ENCODE data around the gene FTL.

FTL gene

DNA sequence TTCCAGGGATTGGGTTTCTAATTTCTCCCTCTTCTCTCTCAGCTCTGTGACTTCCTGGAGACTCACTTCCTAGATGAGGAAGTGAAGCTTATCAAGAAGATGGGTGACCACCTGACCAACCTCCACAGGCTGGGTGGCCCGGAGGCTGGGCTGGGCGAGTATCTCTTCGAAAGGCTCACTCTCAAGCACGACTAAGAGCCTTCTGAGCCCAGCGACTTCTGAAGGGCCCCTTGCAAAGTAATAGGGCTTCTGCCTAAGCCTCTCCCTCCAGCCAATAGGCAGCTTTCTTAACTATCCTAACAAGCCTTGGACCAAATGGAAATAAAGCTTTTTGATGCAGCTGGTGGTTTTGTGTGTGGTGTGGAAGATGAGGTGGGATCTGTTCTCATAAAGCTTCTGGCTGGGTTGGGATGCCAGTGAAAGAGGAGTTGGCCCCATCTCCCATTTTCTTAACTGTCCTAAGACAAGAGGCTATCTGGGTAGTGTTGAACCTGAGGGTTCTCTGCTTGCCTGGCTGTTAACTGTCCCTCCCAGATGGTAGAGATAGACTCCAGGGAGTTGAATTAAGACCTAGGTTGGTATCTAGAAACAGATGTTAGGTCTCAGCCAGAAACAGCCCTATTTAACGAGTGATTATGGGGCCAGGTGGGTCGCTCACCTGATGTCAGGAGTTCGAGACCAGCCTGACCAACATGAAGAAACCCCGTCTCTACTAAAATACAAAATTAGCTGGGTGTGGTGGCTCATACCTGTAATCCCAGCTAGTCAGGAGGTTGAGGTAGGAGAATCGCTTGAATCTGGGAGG lies 1.6 kb downstream of the FTL start:
- peak; percentile 24 for DNase-seq

DNA sequence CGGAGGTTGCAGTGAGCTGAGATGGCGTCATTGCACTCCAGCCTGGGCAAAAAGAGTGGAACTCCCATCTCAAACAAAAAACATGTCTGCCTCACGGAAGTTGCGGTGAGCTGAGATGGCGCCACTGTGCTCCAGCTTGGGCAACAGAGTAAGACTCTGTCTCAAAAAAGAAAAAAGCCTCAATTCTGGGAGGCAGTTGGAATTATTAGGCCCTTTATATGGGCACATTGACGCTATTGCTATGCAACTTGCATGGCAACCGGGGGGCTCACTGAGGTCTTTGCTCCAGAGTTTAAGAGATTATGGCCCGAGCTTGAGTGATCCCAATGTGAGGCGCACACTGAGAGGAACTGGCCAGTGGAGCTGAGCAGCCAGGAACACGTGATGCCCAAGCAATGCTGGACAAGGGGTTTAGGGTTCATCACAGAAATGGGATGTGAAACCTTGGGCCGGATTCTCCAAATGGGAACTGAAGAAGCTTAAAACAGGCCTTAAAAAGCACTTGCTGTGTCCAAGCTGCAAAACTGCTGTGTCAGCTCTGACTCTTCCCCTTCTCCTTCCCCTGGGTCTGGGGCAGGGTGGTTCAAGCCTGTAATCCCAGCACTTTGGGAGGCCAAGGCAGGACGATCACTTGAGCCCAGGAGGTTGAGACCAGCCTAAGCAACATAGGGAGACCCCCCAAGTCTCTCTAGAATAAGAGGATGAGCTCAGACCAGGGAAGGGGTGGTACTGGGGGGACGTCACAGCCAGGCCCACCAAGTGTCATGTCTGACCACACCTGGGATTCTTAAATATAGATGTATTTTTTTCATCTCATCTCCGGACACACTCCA lies 2.5 kb downstream of the FTL start:
- peak; percentile 77 for DNase-seq

DNA sequence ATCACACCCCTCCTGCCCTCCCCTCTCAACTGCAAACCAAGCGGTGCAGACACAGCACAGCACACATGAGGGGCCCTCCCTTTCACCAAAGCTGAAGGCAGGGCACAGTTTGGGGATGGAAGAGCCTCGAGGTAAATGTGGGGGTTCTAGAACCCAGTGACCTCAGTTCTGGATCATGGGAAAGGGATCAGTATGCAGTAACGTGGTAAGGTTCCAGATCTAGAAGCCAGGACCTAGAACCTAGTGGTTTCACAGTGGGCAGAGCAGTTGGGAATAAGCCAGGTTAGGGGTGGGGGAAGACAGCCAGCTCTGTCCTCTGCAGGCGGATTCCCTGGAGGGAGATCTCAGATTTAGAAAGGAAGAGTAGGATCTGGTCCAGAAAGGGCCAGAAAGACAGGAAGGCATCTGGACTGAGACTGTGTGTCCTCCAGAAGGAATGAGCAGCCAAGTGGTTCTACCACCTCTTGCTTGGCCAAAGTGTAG lies 3.1 kb downstream of the FTL start:
- DNase-seq = no peak

DNA sequence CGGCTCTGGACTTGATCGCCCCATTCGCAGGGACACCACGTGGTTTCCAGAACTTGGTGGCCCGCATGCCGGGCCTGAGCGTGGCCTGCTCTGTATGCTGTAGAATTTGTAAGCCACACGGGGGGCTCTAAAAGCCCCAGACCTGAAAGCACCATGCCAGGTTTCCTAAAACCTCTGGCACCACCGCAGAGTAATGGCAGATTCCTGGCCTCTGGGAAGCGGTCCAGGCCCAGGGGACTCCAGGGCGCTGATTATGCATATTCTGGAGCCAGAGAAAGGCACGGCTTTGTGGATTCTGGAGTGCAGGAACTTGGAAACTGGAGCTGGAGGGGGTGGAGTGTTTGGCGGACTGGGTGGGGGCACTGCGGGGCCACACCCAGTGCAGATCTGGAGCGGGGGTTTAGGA lies 3.7 kb downstream of the FTL start:
- DNase-seq = no peak

DNA sequence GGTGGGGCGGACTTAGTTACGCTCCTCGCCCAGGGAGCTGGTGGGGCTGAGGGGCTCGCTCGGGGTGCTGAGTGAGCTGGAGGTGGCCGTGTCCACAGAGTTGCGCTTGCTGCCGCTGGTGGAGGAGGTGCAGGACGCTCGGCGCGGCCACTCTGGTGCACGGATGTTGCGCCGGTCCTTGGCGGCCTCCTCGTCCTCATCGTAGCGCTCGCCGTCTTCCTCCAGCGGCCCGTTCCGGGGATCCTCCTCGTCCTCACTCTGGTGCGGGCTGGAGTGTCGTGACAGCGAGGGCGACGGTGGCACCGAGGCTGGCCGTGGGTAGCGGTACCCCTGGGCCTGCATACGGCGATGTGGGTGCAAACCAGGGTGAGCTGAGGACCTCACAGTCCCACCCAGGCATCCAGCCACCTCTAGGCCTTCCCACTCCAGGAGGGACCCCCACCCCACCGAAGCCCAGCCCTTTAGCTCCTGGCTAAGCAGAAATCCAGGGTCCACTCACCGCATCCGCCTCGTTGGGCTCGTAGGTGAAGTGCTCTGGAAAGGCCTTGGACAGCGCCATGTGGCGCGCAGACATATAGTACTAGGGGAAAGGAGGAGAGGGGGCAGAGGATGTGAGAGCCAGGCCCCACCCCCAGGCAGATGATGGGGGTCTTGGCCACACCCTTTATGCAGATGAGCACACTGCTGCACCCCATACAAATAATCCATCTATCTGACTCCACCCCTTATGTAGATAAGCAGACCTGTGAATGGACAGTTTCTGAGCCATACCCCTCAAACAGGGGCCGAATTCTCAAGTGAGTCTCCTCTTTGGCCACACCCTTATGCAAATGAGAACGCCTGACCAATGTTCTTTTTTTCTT lies 4.4 kb downstream of the FTL start:
- DNase-seq = peak; percentile 29

DNA sequence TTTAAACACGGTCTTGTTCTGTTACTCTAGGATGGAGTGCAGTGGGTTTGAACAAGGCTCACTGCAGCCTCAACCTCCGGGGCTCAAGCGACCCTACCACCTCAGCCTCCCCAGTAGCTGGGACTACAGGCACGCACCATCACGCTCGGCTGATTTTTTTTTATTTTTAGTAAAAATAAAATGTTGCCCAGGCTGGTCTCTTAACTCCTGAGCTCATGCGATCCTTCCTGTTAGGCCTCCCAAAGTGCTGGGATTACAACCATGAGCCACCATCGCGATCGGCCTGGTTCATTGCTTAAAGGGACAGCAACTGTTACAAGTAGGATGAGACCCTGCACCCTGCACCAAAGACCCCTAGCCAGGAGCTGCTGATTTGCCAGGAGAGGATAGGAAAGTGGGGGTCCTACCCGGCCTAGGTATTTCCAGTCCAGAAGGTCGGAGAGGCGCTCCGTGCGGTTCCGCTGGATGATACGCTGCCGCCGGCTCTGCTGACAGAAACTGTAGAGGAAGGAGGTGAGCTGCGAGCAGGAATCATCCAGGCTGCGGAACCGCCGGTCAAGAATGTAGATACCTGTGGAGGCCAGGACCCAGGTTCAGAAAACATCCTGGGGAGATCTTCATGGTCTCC lies 5.1 kb downstream of the FTL start:
- no peak for DNase-seq

DNA sequence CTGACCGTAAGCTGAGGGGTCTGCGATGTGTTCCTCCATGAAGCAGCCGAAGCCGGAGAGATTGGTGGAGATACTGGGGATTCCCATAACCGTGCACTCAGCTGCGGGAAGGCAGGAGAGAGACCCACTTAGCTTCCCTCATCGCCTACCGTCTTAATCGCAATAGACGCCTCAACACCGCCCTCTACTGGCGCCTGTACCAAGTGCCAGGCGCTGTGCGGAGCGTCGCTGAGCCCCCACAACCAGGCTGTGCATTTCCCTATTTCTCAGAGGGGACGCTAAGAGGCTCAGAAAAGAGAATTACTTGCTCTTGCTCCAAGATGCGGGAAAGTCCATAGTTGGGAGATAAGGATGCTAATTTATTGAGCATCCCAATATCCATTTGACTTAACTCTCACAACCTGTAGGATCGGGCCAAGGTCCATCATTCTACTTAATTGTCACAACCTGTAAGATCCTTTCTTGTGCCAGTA lies 5.8 kb downstream of the FTL start:
- DNase-seq = peak; percentile 65

DNA sequence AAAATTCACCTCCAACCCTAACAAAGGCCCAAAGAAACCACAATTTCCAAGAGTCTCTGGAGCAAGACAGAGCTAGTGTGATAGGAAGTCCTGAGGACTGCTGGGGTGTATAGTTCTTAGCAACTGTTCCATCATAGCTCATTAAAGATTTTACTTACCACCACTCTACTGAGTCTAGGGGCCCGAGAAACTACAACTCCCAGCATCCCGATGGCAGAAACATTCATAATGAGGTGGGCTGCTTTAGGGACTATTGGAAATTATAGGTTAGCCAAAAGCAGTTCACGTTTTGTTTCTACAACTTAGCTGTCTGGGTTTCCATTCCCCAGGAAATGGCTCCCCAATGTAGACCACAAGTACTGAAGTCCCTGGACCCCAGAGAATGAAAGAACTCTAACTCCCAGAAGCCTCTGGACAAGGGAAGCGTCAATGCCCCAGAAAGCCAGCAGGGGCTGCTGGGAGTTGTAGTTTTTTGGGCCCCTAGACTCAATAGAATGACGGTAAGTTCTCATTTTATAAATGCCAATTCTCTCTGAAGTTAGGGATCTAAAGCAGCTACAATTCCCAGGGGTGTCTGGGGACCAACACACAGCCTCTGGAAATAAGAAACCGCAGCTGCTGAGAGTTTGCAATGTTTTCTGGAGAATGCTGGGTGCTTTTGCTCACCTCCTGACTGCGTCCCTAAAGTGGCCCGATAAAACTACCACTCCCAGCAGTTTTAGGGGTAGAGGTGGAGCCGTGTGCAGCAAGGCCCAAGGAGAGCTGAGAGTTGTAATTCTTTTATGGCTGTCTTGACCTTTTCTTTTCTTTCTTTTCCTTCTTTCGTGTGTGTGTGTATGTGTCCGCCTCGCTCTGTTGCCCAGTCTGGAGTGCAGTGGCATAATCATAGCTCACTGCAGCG lies 11.1 kb downstream of the FTL start:
- DNase-seq = no peak

DNA sequence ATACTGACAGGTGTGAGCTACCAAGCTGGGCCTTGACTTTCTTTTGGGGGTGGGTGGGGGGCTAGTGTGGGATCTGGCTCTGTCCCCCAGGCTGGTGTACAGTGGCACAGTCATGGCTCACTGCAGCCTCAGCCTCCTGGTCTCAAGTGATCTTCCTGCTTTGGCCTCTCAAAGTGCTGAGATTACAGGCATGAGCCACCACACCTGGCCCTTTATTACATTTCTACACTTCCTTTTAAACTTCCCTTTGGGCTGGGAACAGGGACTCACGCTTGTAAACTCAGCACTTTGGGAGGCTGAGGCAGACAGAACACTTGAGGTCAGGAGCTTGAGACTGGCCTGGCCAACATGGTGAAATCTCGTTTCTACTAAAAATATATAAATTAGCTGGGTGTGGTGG lies 12.0 kb downstream of the FTL start:
- no peak for DNase-seq

DNA sequence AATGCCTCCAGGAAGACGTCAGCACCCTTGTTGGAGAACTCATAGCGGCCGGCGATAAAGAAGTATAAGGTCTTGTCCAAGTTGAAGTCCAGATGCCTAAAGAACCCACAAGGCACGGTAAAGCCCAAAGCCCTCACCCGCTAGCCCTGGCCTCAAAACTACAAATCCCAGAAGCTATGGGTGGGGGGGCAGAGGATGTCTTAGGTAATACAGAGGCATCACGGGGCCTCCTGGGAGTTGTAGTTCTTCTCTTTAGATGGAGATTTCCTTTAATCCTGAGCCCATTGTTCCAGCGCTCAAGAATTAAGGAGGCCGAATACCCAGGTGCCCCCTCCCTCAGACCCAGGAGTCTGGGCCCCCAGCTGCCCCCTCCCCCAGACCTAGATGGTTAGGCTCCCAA lies 17.2 kb downstream of the FTL start:
- DNase-seq = no peak

DNA sequence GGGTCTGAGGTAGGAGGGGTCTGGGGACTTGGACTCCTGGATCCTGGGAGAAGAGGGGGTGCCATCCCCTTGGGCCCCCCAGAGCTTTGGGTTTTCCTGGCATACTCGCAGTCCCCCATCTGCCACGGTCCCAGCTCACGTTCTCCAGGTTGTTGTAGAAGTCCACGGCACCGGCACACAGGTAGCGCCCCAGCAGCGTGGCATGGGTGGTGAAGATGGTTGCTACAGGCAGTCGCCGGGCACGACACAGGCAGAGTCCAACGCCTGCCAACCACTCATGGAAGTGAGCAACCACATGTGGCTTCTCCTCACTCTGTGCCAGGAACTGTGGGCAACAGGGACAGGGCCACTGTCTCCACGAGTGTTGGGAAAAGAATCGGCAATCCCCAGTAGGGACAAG lies 20.6 kb downstream of the FTL start:
- DNase-seq = no peak

DNA sequence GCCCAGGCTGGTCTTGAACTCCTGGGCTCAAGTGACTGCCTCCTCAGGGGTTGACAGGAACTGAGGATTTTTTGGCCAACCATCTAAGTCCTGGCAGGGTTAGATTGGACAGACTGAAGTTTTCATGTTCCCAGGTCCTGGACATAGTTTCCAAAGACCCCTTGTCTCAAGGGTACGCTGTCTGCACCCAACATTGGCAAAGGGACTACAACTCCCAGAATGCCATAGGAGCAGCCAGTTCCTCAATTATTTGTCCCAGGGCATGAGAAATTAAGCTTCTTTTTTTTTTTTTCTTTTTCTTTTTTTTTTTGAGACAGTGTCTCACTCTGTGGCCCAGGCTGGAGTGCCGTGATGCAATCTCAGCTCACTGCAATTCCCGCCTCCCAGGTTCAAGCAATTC lies 21.1 kb downstream of the FTL start:
- DNase-seq = no peak

DNA sequence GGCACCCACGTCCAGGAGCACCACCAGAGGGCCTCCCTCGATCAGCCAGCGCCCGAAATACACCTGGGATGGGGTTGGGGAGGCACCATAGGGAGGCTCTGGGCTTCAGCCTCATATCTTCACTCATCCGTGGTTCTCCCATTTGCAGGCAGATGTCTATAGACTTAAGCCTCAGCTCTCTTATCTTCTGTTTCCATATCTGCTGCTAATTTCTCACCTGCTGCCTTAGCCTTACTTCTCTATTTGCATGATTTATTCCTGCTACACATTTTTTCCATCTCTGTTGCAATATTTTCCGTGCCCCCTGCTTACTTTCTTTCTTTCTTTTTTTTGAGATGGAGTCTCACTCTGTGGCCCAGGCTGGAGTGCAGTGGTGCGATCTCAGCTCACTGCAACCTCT lies 22.2 kb downstream of the FTL start:
- no peak for DNase-seq

DNA sequence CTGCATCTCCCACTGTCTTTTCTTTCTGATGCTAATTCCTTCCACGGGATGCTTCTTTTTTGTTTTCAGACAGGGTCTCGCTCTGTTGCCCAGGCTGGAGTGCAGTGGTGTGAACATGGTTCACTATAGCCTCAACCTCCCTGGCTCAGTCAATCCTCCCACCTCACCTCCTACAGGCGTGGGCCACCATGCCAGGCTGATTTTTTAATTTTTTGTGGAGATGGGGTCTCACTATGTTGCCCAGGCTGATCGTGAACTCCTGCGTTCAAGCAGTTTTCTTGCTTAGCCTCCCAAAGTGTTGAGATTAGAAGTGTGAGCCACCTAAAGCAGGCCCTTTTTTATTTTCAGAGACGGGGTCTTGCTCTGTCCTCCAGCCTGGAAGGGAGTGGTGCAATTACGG lies 23.2 kb downstream of the FTL start:
- DNase-seq = no peak

DNA sequence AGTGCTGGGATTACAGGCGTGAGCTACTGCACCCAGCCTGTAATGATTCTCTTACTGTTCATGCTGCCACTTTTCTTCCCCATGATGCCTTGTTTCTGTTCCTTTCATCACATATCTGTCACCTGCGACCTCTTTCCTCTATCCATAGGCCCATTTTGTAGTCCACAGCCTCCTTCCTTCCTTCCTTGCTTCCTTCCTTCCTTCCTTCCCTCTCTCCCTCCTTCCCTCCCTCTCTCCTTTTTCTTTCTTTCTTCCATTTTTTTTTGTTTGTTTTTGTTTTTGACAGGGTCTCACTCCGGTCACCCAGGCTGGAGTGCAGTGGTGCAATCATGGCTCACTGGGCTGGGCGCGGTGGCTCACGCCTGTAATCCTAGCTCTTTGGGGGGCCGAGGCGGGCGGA lies 23.8 kb downstream of the FTL start:
- DNase-seq = no peak

DNA sequence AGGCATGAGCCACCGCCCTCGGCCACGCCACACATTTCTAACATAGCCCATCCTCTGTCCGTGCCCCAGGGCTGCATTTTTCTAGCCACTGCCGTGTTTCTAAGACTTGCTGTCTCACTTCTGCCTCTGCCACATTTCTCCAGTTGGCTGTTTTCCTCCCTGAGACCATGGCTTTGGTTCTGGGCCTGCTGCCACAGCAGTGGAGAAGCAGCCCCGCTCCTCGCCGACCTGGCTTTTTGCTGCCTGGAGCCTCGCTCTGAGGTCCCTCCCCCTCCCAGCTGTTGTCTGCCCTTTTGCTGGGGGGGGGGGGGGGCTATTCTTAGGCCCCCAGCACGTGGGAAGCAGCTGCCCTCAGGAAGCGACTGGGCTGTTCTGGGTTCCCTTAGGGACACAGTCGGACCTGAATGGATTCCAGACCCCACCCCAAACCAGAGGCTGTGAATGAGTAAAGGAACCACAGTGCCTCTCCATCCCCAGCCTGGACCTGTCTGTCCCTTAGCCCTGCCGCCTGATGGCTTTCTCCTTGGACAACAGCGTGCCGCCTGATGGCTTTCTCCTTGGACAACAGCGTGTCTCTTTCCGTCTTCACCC lies 24.7 kb downstream of the FTL start:
- DNase-seq = no peak

DNA sequence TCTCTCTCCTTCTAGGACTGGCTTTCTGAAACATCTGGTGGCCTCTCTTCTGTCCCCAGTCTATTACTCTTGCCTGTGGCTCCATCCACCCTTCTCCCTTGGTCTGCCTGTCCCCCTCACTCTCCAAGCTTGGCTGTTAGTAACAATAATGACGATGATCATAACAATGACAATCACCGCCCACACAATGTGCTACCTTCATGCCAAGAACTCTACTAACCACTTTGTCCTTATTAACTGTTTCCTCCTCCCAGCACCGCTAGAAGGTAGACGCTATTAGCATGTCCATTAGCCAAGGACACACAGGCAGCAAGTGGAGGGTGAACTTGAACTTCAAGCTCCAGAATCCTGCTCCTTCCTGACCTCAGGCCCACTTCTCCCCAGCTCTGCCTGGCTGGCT lies 25.3 kb downstream of the FTL start:
- no peak for DNase-seq

DNA sequence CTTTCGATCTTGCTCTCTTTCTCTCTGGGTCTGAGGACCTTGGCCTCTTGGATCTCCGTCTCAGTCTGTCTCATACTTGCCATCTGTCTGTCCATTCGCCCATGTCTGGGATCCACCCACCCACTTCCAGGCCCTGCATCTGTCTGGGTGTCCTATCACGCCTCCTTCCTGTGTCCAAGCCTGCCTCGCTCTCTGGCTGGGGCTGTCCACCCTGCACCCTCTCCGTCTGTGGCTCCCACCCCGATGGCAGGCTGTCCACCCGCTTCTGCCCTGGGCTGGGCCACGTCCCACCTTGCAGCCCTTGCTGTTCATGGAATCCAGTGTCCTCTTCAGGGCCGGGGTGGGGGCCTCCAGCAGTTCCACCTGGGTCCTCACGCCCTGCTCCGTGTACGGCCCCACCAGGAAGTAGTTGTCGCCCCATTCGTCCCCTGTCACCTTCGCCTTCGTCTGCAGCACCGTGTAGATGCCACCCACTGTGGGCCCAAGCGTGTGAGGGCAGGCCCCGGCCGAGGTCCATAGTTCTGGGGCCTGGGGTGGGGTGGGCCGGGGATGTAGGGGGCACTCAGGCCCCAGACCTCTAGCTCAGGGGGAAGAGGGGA lies 26.0 kb downstream of the FTL start:
- DNase-seq = no peak

DNA sequence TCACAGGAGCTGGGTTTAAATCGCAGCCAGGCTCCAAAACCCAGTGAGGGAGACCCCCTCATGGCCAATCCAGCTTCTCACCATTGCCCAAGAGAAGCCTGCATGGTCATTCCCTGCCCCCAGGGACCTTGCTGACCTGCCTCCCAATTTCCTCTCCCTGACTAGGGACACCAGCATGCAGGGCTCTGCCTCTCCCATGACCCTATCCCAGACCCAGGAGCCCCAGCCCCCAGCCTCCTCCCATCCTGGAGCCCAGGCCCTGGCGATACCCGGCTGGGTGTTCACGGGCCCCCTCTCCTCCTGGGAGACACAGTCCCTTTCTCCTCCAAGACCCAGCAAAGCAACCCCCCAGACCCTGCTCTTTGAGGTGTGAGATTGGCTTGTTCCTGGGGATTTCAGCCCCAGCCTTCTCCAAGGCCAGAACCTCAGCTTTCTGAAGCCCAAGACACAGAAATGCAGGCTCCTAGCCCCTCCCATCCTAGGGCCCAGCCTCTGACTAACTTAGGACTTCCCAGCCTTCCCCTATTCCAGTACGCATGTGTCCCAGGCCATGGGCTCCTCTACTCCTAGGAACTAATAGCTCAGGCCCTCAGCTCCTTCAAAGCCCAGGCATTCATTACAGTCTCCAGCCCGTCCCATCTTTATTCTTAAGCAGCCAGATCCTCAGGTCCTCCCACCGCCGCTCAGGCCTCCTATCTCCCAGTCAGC lies 26.9 kb downstream of the FTL start:
- peak; percentile 79 for DNase-seq

DNA sequence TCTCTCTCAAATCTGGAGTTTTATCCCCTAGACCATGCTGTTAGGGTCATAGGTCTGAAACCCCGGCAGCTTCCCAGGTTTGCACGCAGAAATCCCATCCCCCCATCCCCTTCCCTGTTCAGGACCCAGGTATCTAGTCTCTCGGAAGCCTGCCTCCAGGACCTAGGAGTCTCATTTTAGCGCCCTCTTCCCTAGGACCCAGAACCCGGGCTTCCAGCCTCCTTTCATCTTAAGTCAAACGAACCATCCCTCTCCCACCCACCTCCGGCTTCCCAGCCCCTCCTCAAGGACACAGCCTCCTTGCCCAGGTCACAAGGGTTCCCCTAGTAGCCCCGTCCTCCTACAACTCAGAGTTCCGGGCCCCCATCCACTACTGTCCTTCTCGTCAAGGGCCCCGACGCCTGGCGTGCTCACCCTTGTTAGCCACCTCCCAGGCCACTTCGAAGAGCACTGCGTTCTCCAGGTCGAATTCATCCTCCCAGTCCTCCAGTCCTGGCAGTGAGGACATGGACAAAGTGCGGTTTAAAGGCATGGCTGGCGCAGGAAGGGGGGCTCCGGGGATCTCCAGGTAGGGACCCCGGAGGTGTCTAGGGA lies 27.6 kb downstream of the FTL start:
- DNase-seq = peak; percentile 3

Data from HCEC 1CT (cell line).